Endothelial cell (in vitro differentiated cells): ENCODE results near the gene IL6. TPM values are rescaled to one million over a fixed set of nuclear protein-coding genes. Genes with fewer than 3 reads are reported as not detected.
"Not testable (repeated sequence)": the region's sequence is repeated elsewhere in the genome, so short reads cannot be mapped to it uniquely, and the experiment has no call there.

Experiments used
- DNase-seq: peaks from one replicate; pipeline ENCODE4 v3.0.0; 2021; ENCODE audit warnings: low spot score
- H3K27ac Mint-ChIP-seq: one replicate; pipeline ENCODE4 v1.8.0; 2021; ENCODE audit warnings: mixed read lengths, inconsistent platforms; ENCODE audit not compliant: unreplicated experiment
- H3K27me3 Mint-ChIP-seq: one replicate; pipeline ENCODE4 v1.8.0; 2021; ENCODE audit warnings: mild to moderate bottlenecking, moderate library complexity, mixed read lengths, inconsistent platforms; ENCODE audit not compliant: unreplicated experiment
- H3K36me3 Mint-ChIP-seq: one replicate; pipeline ENCODE4 v1.8.0; 2021; ENCODE audit warnings: mild to moderate bottlenecking, low read depth, mixed read lengths, inconsistent platforms; ENCODE audit not compliant: unreplicated experiment
- H3K4me1 Mint-ChIP-seq: one replicate; pipeline ENCODE4 v1.8.0; 2021; ENCODE audit warnings: mild to moderate bottlenecking, mixed read lengths, inconsistent platforms; ENCODE audit not compliant: unreplicated experiment
- H3K4me3 Mint-ChIP-seq: one replicate; pipeline ENCODE4 v1.8.0; 2021; ENCODE audit warnings: mild to moderate bottlenecking, mixed read lengths, inconsistent platforms; ENCODE audit not compliant: unreplicated experiment
- H3K9me3 Mint-ChIP-seq: one replicate; pipeline ENCODE4 v1.8.0; 2021; ENCODE audit warnings: mixed read lengths, inconsistent platforms; ENCODE audit not compliant: unreplicated experiment
- CTCF ChIP-seq: fragments of 200-600 bp; sonication (generic); IDR thresholded peaks from one replicate; pipeline ENCODE4 v1.5.0; 2021; ENCODE audit warnings: antibody characterized with exemption; ENCODE audit not compliant: unreplicated experiment
- long read RNA-seq: library from polyadenylated mRNA; unstranded; transcript quantifications from one replicate; pipeline ENCODE4 v2.0.0, GENCODE V29; 2020; ENCODE audit not compliant: unreplicated experiment
- total RNA-seq: library from RNA; stranded (reverse); fragmentation: NEBNext Ultra II Directional; extraction: Animal tissue kit (Norgen Biotek cat#: 25700); gene quantifications from one replicate; pipeline ENCODE4 v1.2.1, GENCODE V29; 2021; ENCODE audit not compliant: unreplicated experiment

IL6 gene
- not detected for total RNA-seq
- long read RNA-seq: 0 reads

GRCh38 chr7:22726907-22727713, at the start of gene IL6:
IL6 (plus strand) TSS chr7:22727200; CDS start chr7:22727263, 63 bp downstream.
- Mint-ChIP-seq H3K27me3 (no peaks in the 10 kb centered on the region), H3K27ac (no peak within 1 kb of the TSS), H3K4me1 (peaks cover 7% of the 10 kb centered on the region), H3K36me3 (no peaks in the 10 kb centered on the region), H3K4me3 (no peak within 1 kb of the TSS), H3K9me3 (no peaks in the 10 kb centered on the region)
- TF ChIP-seq CTCF: no peak
- DNase-seq: peak; percentile 19

GRCh38 chr7:22677263-22677662, 49.7 kb upstream of the IL6 start:
- not testable (repeated sequence) for H3K27ac Mint-ChIP-seq, H3K4me3 Mint-ChIP-seq, H3K9me3 Mint-ChIP-seq, DNase-seq, H3K36me3 Mint-ChIP-seq, H3K27me3 Mint-ChIP-seq
- peaks cover 43% of the 10 kb centered on the region for H3K4me1 Mint-ChIP-seq

- DNase-seq: no peak
- H3K4me1 Mint-ChIP-seq: peaks cover 39% of the 10 kb centered on the region
- peak overlapping the region; percentile 50 for H3K27ac Mint-ChIP-seq
- no peak for TF ChIP-seq CTCF
- H3K36me3 Mint-ChIP-seq: no peaks in the 10 kb centered on the region
- H3K27me3 Mint-ChIP-seq: no peaks in the 10 kb centered on the region
- H3K4me3 Mint-ChIP-seq: no peak overlapping the region
- H3K9me3 Mint-ChIP-seq: no peaks in the 10 kb centered on the region
Measured at GRCh38 chr7:22677680-22678079, 49.3 kb upstream of the IL6 start.

GRCh38 chr7:22680482-22680911, 46.5 kb upstream of the IL6 start:
- no peak overlapping the region for H3K27ac Mint-ChIP-seq
- H3K4me1 Mint-ChIP-seq: peaks cover 22% of the 10 kb centered on the region
- H3K4me3 Mint-ChIP-seq: no peak overlapping the region
- DNase-seq: no peak
- H3K9me3 Mint-ChIP-seq: no peaks in the 10 kb centered on the region
- no peak for TF ChIP-seq CTCF
- H3K27me3 Mint-ChIP-seq: no peaks in the 10 kb centered on the region
- H3K36me3 Mint-ChIP-seq: no peaks in the 10 kb centered on the region

GRCh38 chr7:22681312-22681711, 45.7 kb upstream of the IL6 start:
- Mint-ChIP-seq H3K36me3 (no peaks in the 10 kb centered on the region), H3K27me3 (no peaks in the 10 kb centered on the region), H3K4me3 (no peak overlapping the region), H3K4me1 (peaks cover 17% of the 10 kb centered on the region), H3K9me3 (no peaks in the 10 kb centered on the region), H3K27ac (no peak overlapping the region)
- TF ChIP-seq CTCF: no peak
- no peak for DNase-seq
